Skeletal muscle tissue (tissue), 4 donors: ENCODE results near the gene NOXA1. TPM values are rescaled to one million over a fixed set of nuclear protein-coding genes. Genes with fewer than 3 reads are reported as not detected.
"Not testable (repeated sequence)": the region's sequence is repeated elsewhere in the genome, so short reads cannot be mapped to it uniquely, and the experiment has no call there.

Experiments
- H3K27ac ChIP-seq: one replicate; pipeline ENCODE4 v1.7.0; 2013; ENCODE audit warnings: mild to moderate bottlenecking, low read depth, low read length, inconsistent platforms
- H3K27me3 ChIP-seq, 3 donors: one replicate each; pipeline ENCODE4 v1.7.0; 2013; ENCODE audit warnings: low read length in 3 of 3; ENCODE audit not compliant: control insufficient read depth in 3 of 3, insufficient read depth in 3 of 3
- H3K36me3 ChIP-seq, 3 donors: one replicate each; pipeline ENCODE4 v1.7.0; 2013; ENCODE audit warnings: low read length in 3 of 3; ENCODE audit not compliant: control insufficient read depth in 3 of 3, insufficient read depth in 3 of 3
- H3K4me1 ChIP-seq, 3 donors: one replicate each; pipeline ENCODE4 v1.7.0; 2013; ENCODE audit warnings: low read length in 3 of 3, mild to moderate bottlenecking in 3 of 3; ENCODE audit not compliant: control insufficient read depth in 3 of 3, insufficient read depth in 3 of 3
- H3K4me3 ChIP-seq, 3 donors: one replicate each; pipeline ENCODE4 v1.7.0; 2013; ENCODE audit warnings: low read length in 3 of 3
- H3K9ac ChIP-seq, 3 donors: one replicate each; pipeline ENCODE4 v1.7.0; 2013; ENCODE audit warnings: low read length in 3 of 3, mild to moderate bottlenecking in 3 of 3, moderate library complexity in 2 of 3, low read depth in 1 of 3
- H3K9me3 ChIP-seq, 3 donors: one replicate each; pipeline ENCODE4 v1.7.0; 2013; ENCODE audit warnings: low read length in 3 of 3; ENCODE audit not compliant: control insufficient read depth in 3 of 3
- total RNA-seq: library from RNA; depleted of rRNA; stranded (reverse); fragments of >200 nt; gene quantifications from one replicate; pipeline ENCODE4 v1.2.3, GENCODE V29; 2014
- donor health status: Osteomylitis.

The NOXA1 gene
- total RNA-seq, 1 donor from 2014 or later = 0.52 TPM

DNA sequence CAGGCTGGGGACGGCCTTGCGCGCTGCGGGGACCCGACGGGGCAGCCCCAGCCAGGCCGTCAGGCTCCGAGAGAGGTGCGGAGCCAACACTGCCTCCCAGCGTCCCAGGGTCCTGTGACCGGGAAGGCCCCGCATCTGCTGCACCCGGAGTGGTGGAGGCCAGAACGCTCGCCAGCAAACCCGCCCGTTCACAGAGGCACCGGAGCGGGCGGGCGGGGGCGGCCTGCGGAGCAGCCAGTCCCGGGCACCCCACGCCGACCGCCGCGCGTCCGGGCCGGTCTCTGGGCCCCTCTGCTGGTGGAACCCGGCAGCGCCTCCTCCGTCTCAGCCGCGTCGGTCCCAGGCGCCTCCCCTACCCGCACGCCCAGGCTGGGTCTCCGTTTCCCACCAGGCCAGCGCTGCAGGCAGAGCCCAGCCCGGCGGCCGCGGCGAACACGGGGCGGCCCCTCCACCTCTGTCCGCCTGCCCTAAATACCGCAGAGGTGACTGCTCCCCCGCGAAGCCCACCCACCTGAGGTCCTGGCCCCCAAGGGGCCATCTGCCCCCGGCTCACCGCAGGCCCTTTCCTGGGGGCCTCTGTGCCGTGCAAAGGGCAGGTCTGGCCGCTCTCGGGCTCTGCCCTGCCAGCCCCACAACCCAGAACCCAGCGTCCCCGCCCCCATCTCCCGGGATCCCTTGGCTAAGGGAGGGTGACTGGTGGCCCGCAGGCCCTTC lies 16.2 kb upstream of the NOXA1 start:
- Histone ChIP-seq H3K4me1 (peaks cover 5 to 25% (median 21%) of the 10 kb centered on the region in 3 donors), H3K36me3 (no peaks in the 10 kb centered on the region), H3K4me3 (peak overlapping the region; percentile 14 to 69 (median 46)), H3K9me3 (no peaks in the 10 kb centered on the region), H3K27ac (peak overlapping the region; percentile 36), H3K9ac (peak overlapping the region in 2 of 3 donors; percentile 62 to 69), H3K27me3 (no peaks in the 10 kb centered on the region)

DNA sequence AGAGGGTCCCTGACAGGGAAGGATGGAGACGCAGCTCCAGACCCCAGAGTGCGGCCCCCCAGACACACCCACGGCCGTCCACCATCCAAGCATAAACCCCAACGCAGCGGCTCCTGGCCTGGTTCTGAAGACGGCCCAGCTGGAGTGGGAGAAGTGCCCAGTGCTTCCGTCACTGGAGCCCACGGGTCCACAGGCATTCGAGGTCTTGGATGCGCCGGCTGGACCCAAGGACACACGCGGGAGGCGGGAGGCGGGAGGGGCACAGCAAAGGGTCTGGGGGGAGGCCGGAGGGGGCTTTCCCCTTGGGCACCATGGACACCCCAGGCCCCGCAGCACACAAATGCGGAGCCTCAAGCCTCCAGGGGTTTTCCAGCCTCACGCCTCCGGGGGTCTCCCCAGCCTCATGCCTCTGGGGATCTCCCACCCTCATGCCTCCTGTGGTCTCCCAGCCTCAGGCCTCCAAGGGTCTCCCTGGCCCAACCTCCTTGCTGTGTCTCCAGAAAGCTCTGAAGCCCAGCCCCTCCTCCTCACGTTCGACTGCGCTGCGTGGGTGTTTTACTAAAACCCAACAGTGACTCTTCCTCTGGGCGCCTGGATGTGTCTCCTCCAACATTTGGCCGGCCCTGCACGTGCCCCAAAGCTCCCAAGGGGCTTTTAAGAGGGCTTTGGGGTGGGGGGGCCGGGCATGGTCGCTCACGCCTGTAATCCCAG lies 15.4 kb upstream of the NOXA1 start:
- Histone ChIP-seq H3K27ac (peak overlapping the region; percentile 36), H3K4me3 (peak overlapping the region; percentile 14 to 69 (median 46)), H3K36me3 (no peaks in the 10 kb centered on the region), H3K27me3 (no peaks in the 10 kb centered on the region), H3K4me1 (peaks cover 7 to 29% (median 22%) of the 10 kb centered on the region in 3 donors), H3K9ac (peak overlapping the region in 2 of 3 donors; percentile 62 to 69), H3K9me3 (no peaks in the 10 kb centered on the region)

DNA sequence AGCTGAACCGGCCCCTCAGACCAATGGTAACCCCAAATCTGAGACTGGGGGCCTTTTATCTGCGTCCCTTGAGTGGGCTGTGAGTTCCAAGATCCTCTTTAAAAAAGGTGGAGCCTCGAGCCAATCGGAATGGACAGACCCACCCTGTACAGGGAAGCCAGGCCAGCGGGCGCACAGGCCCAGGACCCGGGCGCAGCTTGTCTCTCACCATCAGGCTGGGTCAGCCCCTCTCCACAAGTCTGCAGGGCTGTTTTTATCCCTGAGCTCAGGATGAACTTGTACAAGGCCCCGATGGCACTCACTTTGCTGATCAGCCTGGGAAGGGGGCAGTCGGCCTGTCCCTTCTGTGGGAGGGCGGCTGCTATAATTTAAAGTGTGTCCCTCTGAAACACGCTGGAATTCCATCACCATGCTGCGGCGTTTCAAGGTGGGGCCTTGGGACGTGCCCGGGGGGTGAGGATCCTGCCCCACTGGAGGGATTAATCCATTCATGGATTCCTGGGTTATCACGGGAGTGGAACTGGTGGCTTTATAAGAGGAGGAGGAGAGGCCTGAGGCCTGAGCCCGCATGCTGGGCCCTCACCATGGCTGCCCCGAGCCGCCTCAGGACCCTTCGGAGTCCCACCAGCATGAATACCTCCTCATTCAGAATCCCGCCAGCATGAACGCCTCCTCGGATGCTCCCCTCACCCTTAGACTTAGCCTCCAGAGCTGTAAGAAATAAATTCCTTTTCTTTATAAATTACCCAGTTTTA lies 14.4 kb upstream of the NOXA1 start:
- Histone ChIP-seq H3K4me1 (peaks cover 7 to 32% (median 22%) of the 10 kb centered on the region in 3 donors), H3K27me3 (no peaks in the 10 kb centered on the region), H3K9me3 (no peaks in the 10 kb centered on the region), H3K27ac (no peak overlapping the region), H3K4me3 (no peak overlapping the region), H3K36me3 (no peaks in the 10 kb centered on the region), H3K9ac (no peak overlapping the region)

DNA sequence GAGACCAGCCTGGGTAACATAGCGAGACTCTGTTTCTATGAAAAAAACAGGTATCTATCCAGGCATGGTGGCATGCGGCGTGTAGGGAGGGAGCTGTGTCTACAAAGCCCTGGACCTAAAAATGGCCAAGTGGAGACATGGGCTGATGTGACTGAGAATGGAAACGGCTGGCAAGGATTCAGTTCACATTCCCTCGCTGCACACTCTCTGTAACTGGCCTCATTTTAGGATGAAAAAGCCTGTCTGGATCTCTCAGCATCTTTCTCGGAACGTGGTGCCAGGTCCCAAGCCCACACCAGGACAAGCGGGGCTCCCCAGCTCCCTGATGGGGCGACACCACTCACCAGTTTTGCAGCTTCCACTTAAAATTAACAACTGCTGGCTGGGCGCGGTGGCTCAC lies 13.7 kb upstream of the NOXA1 start:
- Histone ChIP-seq H3K4me3 (no peak overlapping the region), H3K27me3 (no peaks in the 10 kb centered on the region), H3K36me3 (no peaks in the 10 kb centered on the region), H3K9ac (no peak overlapping the region), H3K9me3 (no peaks in the 10 kb centered on the region), H3K27ac (no peak overlapping the region), H3K4me1 (peaks cover 12 to 37% (median 27%) of the 10 kb centered on the region in 3 donors)

GRCh38 chr9:137410236-137410890 lies 12.8 kb upstream of the NOXA1 start:
- not testable (repeated sequence) for H3K27me3 ChIP-seq, H3K4me3 ChIP-seq, H3K9me3 ChIP-seq, H3K27ac ChIP-seq, H3K36me3 ChIP-seq
- H3K9ac ChIP-seq = peak overlapping the region in 1 of 3 donors; percentile 8
- H3K4me1 ChIP-seq = peaks cover 14 to 40% (median 30%) of the 10 kb centered on the region in 3 donors

DNA sequence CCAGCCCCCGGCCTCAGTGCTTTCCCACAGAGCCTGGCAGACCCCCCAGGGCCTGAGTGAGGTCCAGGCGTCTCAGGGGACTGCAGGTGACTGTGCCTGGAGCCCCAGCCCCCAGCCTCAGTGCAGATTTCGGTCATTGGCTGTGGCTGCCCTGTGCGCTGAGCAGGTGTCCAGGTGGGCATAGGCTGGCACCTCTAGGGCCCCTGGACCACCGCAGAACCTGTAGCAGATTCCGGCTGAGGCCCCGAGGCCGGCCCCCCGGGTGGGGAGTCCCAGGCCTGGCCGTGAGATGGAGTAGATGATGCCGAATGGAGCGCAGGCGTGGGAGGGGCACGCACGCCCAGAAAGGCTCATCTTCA lies 12.3 kb upstream of the NOXA1 start:
- Histone ChIP-seq H3K4me3 (no peak overlapping the region), H3K4me1 (peaks cover 14 to 40% (median 30%) of the 10 kb centered on the region in 3 donors), H3K27ac (peak overlapping the region; percentile 25), H3K36me3 (no peaks in the 10 kb centered on the region), H3K27me3 (no peaks in the 10 kb centered on the region), H3K9me3 (no peaks in the 10 kb centered on the region), H3K9ac (peak overlapping the region in 1 of 3 donors; percentile 8)

DNA sequence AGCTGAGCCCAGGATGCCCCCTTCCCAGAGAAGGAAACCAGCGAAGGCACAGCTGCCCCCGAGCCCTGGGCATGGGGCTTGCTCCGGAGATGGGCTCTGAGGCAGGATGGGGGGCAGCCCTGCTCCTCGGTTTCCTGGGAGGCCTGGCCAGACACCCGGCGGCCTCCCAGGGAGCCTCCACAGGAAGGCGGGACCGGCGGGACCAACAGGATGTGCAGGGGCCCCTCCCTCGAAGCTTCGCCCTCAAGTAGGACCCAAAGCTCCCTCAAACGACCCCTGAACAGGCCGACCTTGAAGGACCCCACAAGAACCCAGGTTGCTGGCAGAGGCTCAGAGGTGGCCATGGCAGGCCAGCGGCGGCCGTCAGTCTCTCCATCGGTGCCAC lies 11.9 kb upstream of the NOXA1 start:
- H3K27me3 ChIP-seq = no peaks in the 10 kb centered on the region
- H3K27ac ChIP-seq = peak overlapping the region; percentile 25
- no peak overlapping the region for H3K4me3 ChIP-seq
- no peaks in the 10 kb centered on the region for H3K9me3 ChIP-seq
- no peaks in the 10 kb centered on the region for H3K36me3 ChIP-seq
- H3K4me1 ChIP-seq = peaks cover 14 to 39% (median 28%) of the 10 kb centered on the region in 3 donors
- H3K9ac ChIP-seq = no peak overlapping the region

GRCh38 chr9:137411645-137412380 lies 11.4 kb upstream of the NOXA1 start:
- H3K9me3 ChIP-seq = no peaks in the 10 kb centered on the region
- peak overlapping the region in 2 of 3 donors; percentile 32 to 62 for H3K9ac ChIP-seq
- peaks cover 14 to 36% (median 24%) of the 10 kb centered on the region in 3 donors for H3K4me1 ChIP-seq
- no peak overlapping the region for H3K4me3 ChIP-seq
- H3K36me3 ChIP-seq = no peaks in the 10 kb centered on the region
- H3K27me3 ChIP-seq = no peaks in the 10 kb centered on the region
- peak overlapping the region; percentile 72 for H3K27ac ChIP-seq

- H3K27me3 ChIP-seq = no peaks in the 10 kb centered on the region
- peaks cover 11 to 31% (median 17%) of the 10 kb centered on the region in 3 donors for H3K4me1 ChIP-seq
- peak overlapping the region in 1 of 3 donors; percentile 8 for H3K9ac ChIP-seq
- peak overlapping the region; percentile 47 for H3K27ac ChIP-seq
- H3K36me3 ChIP-seq = no peaks in the 10 kb centered on the region
- no peaks in the 10 kb centered on the region for H3K9me3 ChIP-seq
- H3K4me3 ChIP-seq = no peak overlapping the region
Observed at GRCh38 chr9:137412431-137412830, 10.8 kb upstream of the NOXA1 start.
